OCI-LY7 (cell line): Measurements from ENCODE around the gene ST7L. TPM values are rescaled to one million over a fixed set of nuclear protein-coding genes. Genes with fewer than 3 reads are reported as not detected.
A peak's percentile ranks its signal among the peaks of the same experiment; 100 is the strongest.

Experiments used
- BruUV-seq: library from RNA; stranded (reverse); fragments of 400-500 nt; replicated peaks from 2 replicates; lab custom pipeline; 2021; lab: Mats Ljungman, UMichigan
- CTCF ChIA-PET: fragments of 300-600 bp; sonication (Branson Sonifier 250); formaldehyde crosslinking; loops from one replicate; lab custom pipeline; 2022; ENCODE audit warnings: antibody characterized with exemption; ENCODE audit not compliant: unreplicated experiment; lab: Charles Lee
- POLR2A ChIA-PET: fragments of 300-600 bp; sonication (Branson Sonifier 250); formaldehyde crosslinking; loops from one replicate; lab custom pipeline; 2022; ENCODE audit warnings: antibody characterized with exemption; lab: Charles Lee
- DNase-seq: peaks from one replicate; pipeline ENCODE4 v3.0.0-alpha.2; 2015; ENCODE audit warnings: low spot score
- H2AFZ ChIP-seq: fragments of 200-600 bp; sonication (generic), shearing (Covaris generic); 2 replicates; pipeline ENCODE4 v1.6.1; 2014; ENCODE audit warnings: mild to moderate bottlenecking, antibody characterized with exemption, low read length, moderate library complexity
- H3K27ac ChIP-seq: fragments of 200-600 bp; sonication (generic); 2 replicates; pipeline ENCODE4 v1.5.1; 2014; ENCODE audit warnings: mixed run types, low read depth, mild to moderate bottlenecking, moderate library complexity, low read length, inconsistent platforms; ENCODE audit not compliant: poor library complexity, severe bottlenecking
- H3K36me3 ChIP-seq: fragments of 200-600 bp; sonication (generic); 2 replicates; pipeline ENCODE4 v1.6.1; 2014; ENCODE audit warnings: mild to moderate bottlenecking, antibody characterized with exemption, low read length, moderate library complexity, mixed read lengths; ENCODE audit not compliant: insufficient read depth
- H3K4me1 ChIP-seq: fragments of 200-600 bp; sonication (generic); 2 replicates; pipeline ENCODE4 v1.5.1; 2014; ENCODE audit warnings: mild to moderate bottlenecking, low read length; ENCODE audit not compliant: insufficient read depth, poor library complexity, severe bottlenecking
- H3K4me2 ChIP-seq: fragments of 200-600 bp; sonication (generic); 2 replicates; pipeline ENCODE4 v1.6.1; 2014; ENCODE audit warnings: mild to moderate bottlenecking, low read length
- H3K4me3 ChIP-seq: fragments of 200-600 bp; sonication (generic); 2 replicates; pipeline ENCODE4 v1.5.1; 2014; ENCODE audit warnings: mild to moderate bottlenecking, low read depth, low read length; ENCODE audit not compliant: poor library complexity, severe bottlenecking
- H3K79me2 ChIP-seq: fragments of 200-600 bp; sonication (generic); 2 replicates; pipeline ENCODE4 v1.6.1; 2016; ENCODE audit warnings: low read depth, mild to moderate bottlenecking, low read length, moderate library complexity, mixed read lengths; ENCODE audit not compliant: insufficient read depth
- H3K9me2 ChIP-seq: fragments of 200-600 bp; sonication (generic); 2 replicates; pipeline ENCODE4 v1.6.1; 2016; ENCODE audit warnings: mild to moderate bottlenecking, low read length, mixed read lengths; ENCODE audit not compliant: insufficient read depth
- H3K9me3 ChIP-seq: fragments of 200-600 bp; sonication (generic); 2 replicates; pipeline ENCODE4 v1.6.1; 2014; ENCODE audit warnings: mild to moderate bottlenecking, mixed run types, low read length, mixed read lengths
- H4K20me1 ChIP-seq: fragments of 200-600 bp; sonication (generic); 2 replicates; pipeline ENCODE4 v1.6.1; 2014; ENCODE audit warnings: mild to moderate bottlenecking, antibody characterized with exemption, low read length, moderate library complexity, mixed read lengths; ENCODE audit not compliant: insufficient read depth
- CTCF ChIP-seq: fragments of 200-600 bp; sonication (generic); conservative IDR thresholded peaks from 2 replicates; pipeline ENCODE4 v1.5.1; 2014; ENCODE audit warnings: mild to moderate bottlenecking, antibody characterized with exemption, low read length, moderate library complexity, mixed read lengths
- EZH2phosphoT487 ChIP-seq: fragments of 200-600 bp; sonication (generic); IDR thresholded peaks from 2 replicates; pipeline ENCODE4 v1.6.1; 2018; ENCODE audit warnings: low read depth, borderline replicate concordance, mild to moderate bottlenecking, mixed run types, antibody characterized with exemption, low read length, moderate library complexity, mixed read lengths
- intact Hi-C: fragments of 100-400 bp; cut with micrococcal nuclease; formaldehyde crosslinking; loops from one replicate; pipeline ENCODE4 v1.10.0; 2022; ENCODE audit not compliant: unreplicated experiment
- total RNA-seq, 2 experiments: library from RNA; depleted of rRNA in 1 of 2; stranded (reverse); fragments of >200 nt in 1 of 2; shearing (Covaris generic) in 1 of 2; gene quantifications; 2 replicates each; pipeline ENCODE4 v1.2.3, GENCODE V29; 2014 to 2022

The ST7L gene
- total RNA-seq, 2 experiments from 2014 or later: 20.2 to 22.8 TPM

GRCh38 chr1:112508278-112509004, 110.5 kb downstream of the ST7L start, which contains the start of gene WNT2B:
WNT2B (plus strand) TSS chr1:112508965; CDS start chr1:112509263, 298 bp downstream.
- CTCF ChIA-PET: interaction anchor here (0.6 kb wide), 1 partner anchor 199 kb away, joined by 3 read pairs; no protein-coding TSS in a partner anchor
- peak within 1 kb of the TSS; percentile 87 for H2AFZ ChIP-seq
- no TSS peak for BruUV-seq
- H3K4me3 ChIP-seq: peak within 1 kb of the TSS; percentile 68
- H3K27ac ChIP-seq: no peak within 1 kb of the TSS
- H4K20me1 ChIP-seq: no peaks in the 10 kb centered on the region
- peak within 1 kb of the TSS; percentile 84 for H3K4me2 ChIP-seq
- intact Hi-C loops: loop anchor here (2.0 kb wide), 3 partner anchors 42 to 112 kb away; partner anchors contain the start of gene CTTNBP2NL
- H3K9me2 ChIP-seq: no peaks in the 10 kb centered on the region
- no peaks in the 10 kb centered on the region for H3K36me3 ChIP-seq
- POLR2A ChIA-PET: interaction anchor here (0.5 to 0.9 kb wide), 3 partner anchors 42 to 653 kb away, joined by 3 to 4 read pairs (median 3); partner anchors contain the start of gene CTTNBP2NL
- no peaks in the 10 kb centered on the region for H3K79me2 ChIP-seq
- H3K9me3 ChIP-seq: no peaks in the 10 kb centered on the region
- TF ChIP-seq CTCF (no peak), EZH2phosphoT487 (no peak)
- peaks cover 42% of the 10 kb centered on the region for H3K4me1 ChIP-seq
- peak; percentile 55 for DNase-seq

- CTCF ChIA-PET: interaction anchor here (0.6 kb wide), 1 partner anchor 200 kb away, joined by 3 read pairs; no protein-coding TSS in a partner anchor
- H3K79me2 ChIP-seq: no peaks in the 10 kb centered on the region
- H3K36me3 ChIP-seq: no peaks in the 10 kb centered on the region
- H3K27ac ChIP-seq: no peak overlapping the region
- DNase-seq: peak; percentile 28
- H3K4me1 ChIP-seq: peaks cover 42% of the 10 kb centered on the region
- intact Hi-C loops: loop anchor here (2.0 kb wide), 4 partner anchors 41 to 117 kb away; partner anchors contain the start of gene CTTNBP2NL
- H3K9me3 ChIP-seq: no peaks in the 10 kb centered on the region
- BruUV-seq: no TSS peak
- H4K20me1 ChIP-seq: no peaks in the 10 kb centered on the region
- H3K9me2 ChIP-seq: no peaks in the 10 kb centered on the region
- H2AFZ ChIP-seq: peak overlapping the region; percentile 87
- peak overlapping the region; percentile 84 for H3K4me2 ChIP-seq
- no peak for TF ChIP-seq EZH2phosphoT487
- no peak for TF ChIP-seq CTCF
- H3K4me3 ChIP-seq: peak overlapping the region; percentile 68
- POLR2A ChIA-PET: interaction anchor here (0.5 to 0.9 kb wide), 3 partner anchors 42 to 654 kb away, joined by 3 to 4 read pairs (median 3); partner anchors contain the start of gene CTTNBP2NL
Observed at GRCh38 chr1:112507921-112508277, 111.0 kb downstream of the ST7L start.

GRCh38 chr1:112507336-112507735, 111.6 kb downstream of the ST7L start:
- Histone ChIP-seq H3K4me2 (peak overlapping the region; percentile 84), H3K9me3 (no peaks in the 10 kb centered on the region), H3K36me3 (no peaks in the 10 kb centered on the region), H3K4me3 (peak overlapping the region; percentile 68), H3K27ac (no peak overlapping the region), H3K4me1 (peaks cover 42% of the 10 kb centered on the region), H3K9me2 (no peaks in the 10 kb centered on the region), H2AFZ (peak overlapping the region; percentile 87; the same call in 1 of the 2 replicates), H4K20me1 (no peaks in the 10 kb centered on the region), H3K79me2 (no peaks in the 10 kb centered on the region)
- no peak for DNase-seq
- ChIA-PET CTCF (no interaction called here), POLR2A (no interaction called here)
- no TSS peak for BruUV-seq
- intact Hi-C loops: loop anchor here (2.0 kb wide), 1 partner anchor 117 kb away; no protein-coding TSS in a partner anchor
- no peak for TF ChIP-seq EZH2phosphoT487
- TF ChIP-seq CTCF: no peak
